Hematopoietic multipotent progenitor cell treated with erythropoietin and hydrocortisone succinate and interleukin-3 and kit ligand, for 15 days (in vitro differentiated cells): Measurements from ENCODE around the gene METRNL.

Experiments
- DNase-seq: peaks from one replicate; pipeline ENCODE4 v3.0.0-alpha.2; 2015; ENCODE audit warnings: low spot score

METRNL gene

GRCh38 chr17:83142619-83143018, 63.2 kb downstream of the METRNL start:
- DNase-seq, result no peak

DNA sequence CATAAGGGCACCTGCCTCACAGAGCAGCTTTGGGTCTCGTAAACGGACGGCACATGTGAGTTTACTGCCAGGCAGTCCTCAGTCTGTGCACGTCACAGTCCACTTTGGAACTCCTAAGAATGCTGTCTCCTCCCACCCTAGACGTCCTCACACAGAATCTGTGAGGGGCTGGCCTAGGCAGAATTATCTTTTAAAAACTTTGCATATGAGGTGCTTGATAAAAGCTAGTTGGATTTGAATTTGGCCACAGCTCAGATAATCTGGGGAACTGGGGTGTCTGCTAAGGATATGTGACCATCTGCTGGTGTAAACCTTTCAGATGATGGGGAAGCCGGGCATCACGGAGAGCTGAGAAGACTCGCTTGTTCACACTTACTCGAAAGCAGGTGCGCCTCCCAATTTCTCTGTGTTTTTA, 64.4 kb downstream of the METRNL start:
- DNase-seq, result no peak
